Thoracic aorta (tissue), 2 donors: ENCODE data around the gene SHCBP1L. TPM values are rescaled to one million over a fixed set of nuclear protein-coding genes. Genes with fewer than 3 reads are reported as not detected.

Experiments
- ATAC-seq: fragments of 150-250 bp; one replicate; pipeline ENCODE4 v1.8.0; 2017; ENCODE audit warnings: low read depth; ENCODE audit not compliant: insufficient number of reproducible peaks, low FRiP score
- DNase-seq: peaks from one replicate; pipeline ENCODE4 v3.0.0-alpha.2; 2020; ENCODE audit warnings: low spot score
- H3K27ac ChIP-seq, 2 donors: fragments of 200-600 bp; sonication (generic); 1 replicate in 1 of 2; 2 replicates in 1 of 2; pipeline ENCODE4 v1.5.1; 2016; ENCODE audit warnings: mild to moderate bottlenecking in 2 of 2, moderate library complexity in 2 of 2
- H3K27me3 ChIP-seq: fragments of 200-600 bp; sonication (generic); replicated peaks from 2 replicates; pipeline ENCODE4 v1.6.0; 2016; ENCODE audit warnings: mild to moderate bottlenecking; ENCODE audit not compliant: insufficient read depth
- H3K36me3 ChIP-seq: fragments of 200-600 bp; sonication (generic); one replicate; pipeline ENCODE4 v1.5.1; 2016
- H3K4me1 ChIP-seq, 2 donors: fragments of 200-600 bp; sonication (generic); 1 replicate in 1 of 2; 2 replicates in 1 of 2; pipeline versions ENCODE4 v1.5.1 to v1.6.0; 2016; ENCODE audit warnings: low read depth in 2 of 2, mild to moderate bottlenecking in 1 of 2; ENCODE audit not compliant: control insufficient read depth in 1 of 2
- H3K4me3 ChIP-seq: fragments of 200-600 bp; sonication (generic); 2 replicates; pipeline ENCODE4 v1.5.1; 2016; ENCODE audit warnings: mild to moderate bottlenecking
- H3K9me3 ChIP-seq: fragments of 200-600 bp; sonication (generic); 2 replicates; pipeline ENCODE4 v1.5.1; 2016
- CTCF ChIP-seq: fragments of 200-600 bp; sonication (generic); IDR thresholded peaks from one replicate; pipeline ENCODE4 v1.5.1; 2019; ENCODE audit warnings: antibody characterized with exemption
- total RNA-seq, 2 donors: library from RNA; depleted of rRNA; stranded (reverse); fragments of >200 nt; gene quantifications; one replicate each; pipeline versions ENCODE4 v1.1.0 to v1.2.3, GENCODE V29; 2016

SHCBP1L gene
- total RNA-seq, 2 donors from 2014 or later: not detected

- H3K4me3 ChIP-seq: no peak overlapping the region
Measured at GRCh38 chr1:182930985-182931384, 22.0 kb downstream of the SHCBP1L start.

GRCh38 chr1:182927693-182928433, 25.1 kb downstream of the SHCBP1L start:
- Histone ChIP-seq H3K4me3 (no peak overlapping the region), H3K27me3 (no peaks in the 10 kb centered on the region), H3K4me1 (no peaks in the 10 kb centered on the region), H3K36me3 (no peaks in the 10 kb centered on the region), H3K9me3 (no peaks in the 10 kb centered on the region), H3K27ac (no peak overlapping the region)
- TF ChIP-seq CTCF: no peak
- DNase-seq: no peak
- no peak for ATAC-seq

More at GRCh38 chr1:182930985-182931384, 22.0 kb downstream of the SHCBP1L start:
- H3K9me3 ChIP-seq: peaks cover 9% of the 10 kb centered on the region
- no peak for TF ChIP-seq CTCF
- H3K27ac ChIP-seq: no peak overlapping the region
- H3K36me3 ChIP-seq: no peaks in the 10 kb centered on the region
- no peaks in the 10 kb centered on the region for H3K4me1 ChIP-seq
- no peaks in the 10 kb centered on the region for H3K27me3 ChIP-seq
- DNase-seq (no peak), ATAC-seq (no peak)

GRCh38 chr1:182925661-182926060, 27.3 kb downstream of the SHCBP1L start:
- ATAC-seq (no peak), DNase-seq (no peak)
- Histone ChIP-seq H3K27me3 (no peaks in the 10 kb centered on the region), H3K9me3 (no peaks in the 10 kb centered on the region), H3K27ac (no peak overlapping the region), H3K4me3 (no peak overlapping the region), H3K36me3 (no peaks in the 10 kb centered on the region), H3K4me1 (no peaks in the 10 kb centered on the region)
- TF ChIP-seq CTCF: no peak

- no peak overlapping the region for H3K27ac ChIP-seq
- no peak for DNase-seq
- peaks cover 9% of the 10 kb centered on the region for H3K9me3 ChIP-seq
- no peak for ATAC-seq
- no peak overlapping the region for H3K4me3 ChIP-seq
- no peaks in the 10 kb centered on the region for H3K36me3 ChIP-seq
- no peaks in the 10 kb centered on the region for H3K4me1 ChIP-seq
- no peaks in the 10 kb centered on the region for H3K27me3 ChIP-seq
- TF ChIP-seq CTCF: no peak
Measured at GRCh38 chr1:182917378-182917777, 35.6 kb downstream of the SHCBP1L start.

GRCh38 chr1:182913401-182913800, 39.6 kb downstream of the SHCBP1L start:
- H3K27ac ChIP-seq: no peak overlapping the region
- no peak for ATAC-seq

More at GRCh38 chr1:182913401-182913800, 39.6 kb downstream of the SHCBP1L start:
- TF ChIP-seq CTCF: no peak
- Histone ChIP-seq H3K9me3 (peaks cover 9% of the 10 kb centered on the region), H3K36me3 (no peaks in the 10 kb centered on the region), H3K27me3 (no peaks in the 10 kb centered on the region), H3K4me3 (no peak overlapping the region), H3K4me1 (no peaks in the 10 kb centered on the region)
- no peak for DNase-seq
